Coronary artery (tissue), 2 donors: ENCODE data around the gene RAPGEF4.

Experiments
- DNase-seq: peaks from one replicate; pipeline ENCODE4 v3.0.0-alpha.2; 2017; ENCODE audit warnings: low spot score
- H3K27ac ChIP-seq, 2 donors: fragments of 200-600 bp; sonication (generic); one replicate each; pipeline ENCODE4 v1.5.1; 2016 to 2019
- H3K4me3 ChIP-seq: fragments of 200-600 bp; sonication (generic); 2 replicates; pipeline ENCODE4 v1.5.1; 2016; ENCODE audit warnings: mild to moderate bottlenecking, moderate library complexity
- CTCF ChIP-seq: fragments of 200-600 bp; sonication (generic); IDR thresholded peaks from one replicate; pipeline ENCODE4 v1.5.1; 2019; ENCODE audit warnings: antibody characterized with exemption

RAPGEF4 gene

GRCh38 chr2:173099271-173099670 is 363.6 kb downstream of the RAPGEF4 start:
- no peak overlapping the region for H3K27ac ChIP-seq
- no peak overlapping the region for H3K4me3 ChIP-seq
- DNase-seq, result no peak
- TF ChIP-seq CTCF, result no peak

- DNase-seq, result no peak
- H3K27ac ChIP-seq, result no peak overlapping the region
- TF ChIP-seq CTCF, result no peak
- H3K4me3 ChIP-seq, result no peak overlapping the region
These were observed 364.2 kb downstream of the RAPGEF4 start for GRCh38 chr2:173099804-173100203.

- Histone ChIP-seq H3K27ac (no peak overlapping the region), H3K4me3 (no peak overlapping the region)
- TF ChIP-seq CTCF, result no peak
- no peak for DNase-seq
These were observed 366.0 kb downstream of the RAPGEF4 start for GRCh38 chr2:173101687-173102086.
